B cell (primary cell): Measurements from ENCODE around the gene BHLHE23. TPM values are rescaled to one million over a fixed set of nuclear protein-coding genes. Genes with fewer than 3 reads are reported as not detected.

Source experiments
- ATAC-seq: fragments of 200-7000 bp; cut with Tn5 transposase; one replicate; pipeline ENCODE4 v1.10.0; 2021; ENCODE audit warnings: low read depth, mild to moderate bottlenecking, moderate number of reproducible peaks, moderate library complexity
- CTCF ChIA-PET: fragments of 350-600 bp; sonication (Branson Sonifier 250); formaldehyde crosslinking; loops from one replicate; lab custom pipeline; 2021; ENCODE audit warnings: antibody characterized with exemption, inconsistent platforms; lab: Charles Lee
- POLR2A ChIA-PET: fragments of 350-600 bp; sonication (Branson Sonifier 250); formaldehyde crosslinking; loops from one replicate; lab custom pipeline; 2021; ENCODE audit warnings: antibody characterized with exemption; lab: Charles Lee
- DNase-seq: peaks from one replicate; pipeline ENCODE4 v3.0.0; 2013
- H2AFZ ChIP-seq: 2 replicates; pipeline ENCODE4 v1.6.1; 2012; ENCODE audit warnings: mild to moderate bottlenecking, low read depth, low read length; ENCODE audit not compliant: insufficient read depth, poor library complexity, severe bottlenecking
- H3K27ac ChIP-seq, 2 donors: 1 replicate in 1 of 2; 2 replicates in 1 of 2; pipeline ENCODE4 v1.5.1; 2012 to 2013; ENCODE audit warnings: low read length in 2 of 2, mild to moderate bottlenecking in 2 of 2, moderate library complexity in 1 of 2
- H3K27me3 ChIP-seq, 4 experiments: fragments of 200-600 bp in 1 of 4; sonication (generic) in 1 of 4; replicated peaks in 1 of 4; 1 replicate in 2 of 4; 2 replicates in 2 of 4; pipeline versions ENCODE4 v1.6.1 to v1.7.0; 2013 to 2016; ENCODE audit warnings: low read length in 3 of 4, mild to moderate bottlenecking in 2 of 4, mixed read lengths in 1 of 4, moderate library complexity in 1 of 4; ENCODE audit not compliant: insufficient read depth in 4 of 4, control insufficient read depth in 3 of 4; ENCODE audit errors: control extremely low read depth in 1 of 4
- H3K36me3 ChIP-seq, 2 experiments: replicated peaks in 1 of 2; 1 replicate in 1 of 2; 2 replicates in 1 of 2; pipeline versions ENCODE4 v1.6.1 to v1.7.1; 2013; ENCODE audit warnings: low read length in 1 of 2; ENCODE audit not compliant: insufficient read depth in 2 of 2, control insufficient read depth in 1 of 2; ENCODE audit errors: control extremely low read depth in 1 of 2, extremely low read depth in 1 of 2
- H3K4me1 ChIP-seq, 2 donors: fragments of 200-600 bp in 1 of 2; sonication (generic) in 1 of 2; 1 replicate in 1 of 2; 2 replicates in 1 of 2; pipeline versions ENCODE4 v1.5.1 to v1.6.1; 2013 to 2017; ENCODE audit warnings: low read length in 2 of 2; ENCODE audit not compliant: control insufficient read depth in 2 of 2, insufficient read depth in 2 of 2
- H3K4me2 ChIP-seq: replicated peaks from 2 replicates; pipeline ENCODE3; 2012; ENCODE audit warnings: mild to moderate bottlenecking, low read depth, low read length; ENCODE audit not compliant: poor library complexity, severe bottlenecking
- H3K4me3 ChIP-seq, 5 experiments: fragments of 200-600 bp in 1 of 5; sonication (generic) in 1 of 5; 1 replicate in 3 of 5; 2 replicates in 2 of 5; pipeline versions ENCODE4 v1.5.1 to v1.7.0; 2011 to 2016; ENCODE audit warnings: low read length in 4 of 5, mild to moderate bottlenecking in 4 of 5, low read depth in 2 of 5, control low read depth in 1 of 5, moderate library complexity in 1 of 5; ENCODE audit not compliant: insufficient read depth in 1 of 5; ENCODE audit errors: control extremely low read depth in 1 of 5, extremely low read depth in 1 of 5
- H3K79me2 ChIP-seq: fragments of 200-600 bp; sonication (generic); one replicate; pipeline ENCODE4 v1.6.0; 2016; ENCODE audit warnings: low read length; ENCODE audit not compliant: control insufficient read depth, insufficient read depth
- H3K9ac ChIP-seq: fragments of 200-600 bp; sonication (generic); 2 replicates; pipeline ENCODE4 v1.6.1; 2017; ENCODE audit warnings: mild to moderate bottlenecking, low read length, moderate library complexity
- H3K9me3 ChIP-seq, 3 donors: one replicate each; pipeline versions ENCODE4 v1.6.1 to v1.7.1; 2013; ENCODE audit warnings: low read length in 2 of 3; ENCODE audit not compliant: control insufficient read depth in 2 of 3, insufficient read depth in 1 of 3; ENCODE audit errors: control extremely low read depth in 1 of 3
- H4K20me1 ChIP-seq: 2 replicates; pipeline ENCODE4 v1.6.0; 2012; ENCODE audit warnings: mild to moderate bottlenecking, low read length; ENCODE audit not compliant: insufficient read depth, control insufficient read depth, poor library complexity, severe bottlenecking
- H3K27ac Mint-ChIP-seq: one replicate; pipeline ENCODE4 v1.8.0; 2021; ENCODE audit warnings: mixed read lengths
- H3K27me3 Mint-ChIP-seq: one replicate; pipeline ENCODE4 v1.8.0; 2021; ENCODE audit warnings: mixed read lengths
- H3K4me1 Mint-ChIP-seq: one replicate; pipeline ENCODE4 v1.8.0; 2021; ENCODE audit warnings: mixed read lengths
- H3K4me3 Mint-ChIP-seq: one replicate; pipeline ENCODE4 v1.8.0; 2021; ENCODE audit warnings: mixed read lengths
- H3K9me3 Mint-ChIP-seq: one replicate; pipeline ENCODE4 v1.8.0; 2022; ENCODE audit warnings: mixed read lengths; ENCODE audit not compliant: insufficient read depth
- EZH2 ChIP-seq: IDR thresholded peaks from 2 replicates; pipeline ENCODE4 v1.6.1; 2012; ENCODE audit warnings: borderline replicate concordance, low read depth, mild to moderate bottlenecking, moderate library complexity, low read length; ENCODE audit not compliant: insufficient read depth, poor library complexity, severe bottlenecking
- WGBS: methylation state at CpG from one replicate; pipeline ENCODE4 v1.1.5; 2013; ENCODE audit warnings: missing lambda C conversion rate; ENCODE audit not compliant: insufficient coverage; 5-methylcytosine and 5-hydroxymethylcytosine counted together
- intact Hi-C: fragments of 100-400 bp; cut with micrococcal nuclease; formaldehyde crosslinking; loops from one replicate; pipeline ENCODE4 v1.10.0; 2022
- polyA plus RNA-seq: library from polyadenylated mRNA; depleted of rRNA; stranded (reverse); fragments of >200 nt; gene quantifications from 2 replicates; pipeline ENCODE4 v1.2.3, GENCODE V29; 2012
- total RNA-seq, 2 donors: library from RNA; stranded (reverse); fragments of 120-200 nt in 1 of 2; gene quantifications; 1 replicate in 1 of 2; 2 replicates in 1 of 2; pipeline versions ENCODE4 v1.2.3 to v1.2.4, GENCODE V29; 2013 to 2022
- TF ChIP-seq, protein P1 (sequence below): fragments of 200-600 bp; IDR thresholded peaks from one replicate; pipeline ENCODE4 v1.8.0; 2022; ENCODE audit warnings: antibody characterized with exemption, mild to moderate bottlenecking

BHLHE23 gene
- total and polyA plus RNA-seq, 2 donors (not counting 1 experiment from before 2014, with no cell fraction given) = not detected

DNA sequence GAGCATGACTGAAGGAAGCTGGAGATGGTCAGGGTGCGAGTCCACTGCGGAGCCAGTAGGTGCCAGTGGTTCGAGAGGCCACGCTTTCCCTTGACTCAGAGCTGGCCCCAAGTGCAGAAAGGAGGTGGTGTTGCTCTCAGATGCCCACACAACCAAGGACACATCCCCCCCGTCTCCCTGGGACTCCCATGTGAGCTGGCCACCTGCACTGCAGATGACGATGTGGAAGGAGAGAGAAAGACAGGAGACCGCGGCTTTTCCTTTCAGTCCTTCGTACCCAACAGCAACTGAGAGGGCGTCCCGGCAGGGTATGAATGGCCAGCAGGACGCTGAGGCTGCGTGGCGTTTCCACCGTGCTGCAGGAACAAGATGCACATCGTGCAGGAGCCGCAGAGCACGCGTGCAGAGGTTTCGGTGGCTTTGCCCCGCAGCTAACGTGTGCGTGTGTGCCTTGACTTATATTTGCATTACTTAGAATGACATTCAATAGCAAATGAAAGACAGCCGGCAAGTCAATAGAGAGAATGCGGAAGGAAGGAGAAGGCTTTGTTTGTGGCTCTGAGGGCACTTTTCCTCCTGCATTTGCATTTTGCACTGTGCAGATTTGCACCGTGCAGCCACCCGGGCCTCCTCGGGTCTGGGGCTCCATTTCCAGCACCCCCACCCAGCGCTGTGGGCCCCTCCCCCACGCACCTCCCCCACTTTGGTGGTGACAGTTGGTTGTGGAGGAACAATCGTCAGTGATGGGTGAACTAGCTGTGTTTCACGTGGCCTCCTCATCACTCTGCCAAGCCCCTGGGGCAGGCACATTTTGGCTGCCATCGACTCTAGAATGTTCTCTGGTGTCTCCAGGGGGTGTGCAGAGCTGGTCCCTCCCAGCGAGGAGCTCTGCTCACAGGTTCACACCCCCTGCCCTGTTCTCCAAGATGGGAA lies 26.4 kb upstream of the BHLHE23 start:
- DNase-seq = peak; percentile 62
- H4K20me1 ChIP-seq = no peaks in the 10 kb centered on the region
- ChIA-PET POLR2A (no interaction called here), CTCF (no interaction called here)
- peak overlapping the region; percentile 72 for H2AFZ ChIP-seq
- peak overlapping the region in 4 of 5 experiments; percentile 6 to 54 (median 35) for H3K4me3 ChIP-seq
- Mint-ChIP-seq H3K27ac (peak overlapping the region; percentile 41), H3K9me3 (no peaks in the 10 kb centered on the region), H3K27me3 (peaks cover 29% of the 10 kb centered on the region), H3K4me1 (peaks cover 17% of the 10 kb centered on the region), H3K4me3 (peak overlapping the region; percentile 89)
- H3K9me3 ChIP-seq = peaks cover 0 to 26% (median 0%) of the 10 kb centered on the region in 3 donors
- H3K79me2 ChIP-seq = no peaks in the 10 kb centered on the region
- peaks cover 13 to 18% of the 10 kb centered on the region in 2 donors for H3K4me1 ChIP-seq
- 19% methylated on average over 18 of the region's 34 CpGs for WGBS
- no peak overlapping the region for H3K27ac ChIP-seq
- ATAC-seq = peak; percentile 64
- peak overlapping the region; percentile 80 for H3K4me2 ChIP-seq
- H3K27me3 ChIP-seq = peaks cover 0 to 41% (median 2%) of the 10 kb centered on the region in 4 experiments
- H3K36me3 ChIP-seq = no peaks in the 10 kb centered on the region
- peak overlapping the region; percentile 51 for H3K9ac ChIP-seq
- TF ChIP-seq EZH2 = no peak
- TF ChIP-seq, protein P1, sequence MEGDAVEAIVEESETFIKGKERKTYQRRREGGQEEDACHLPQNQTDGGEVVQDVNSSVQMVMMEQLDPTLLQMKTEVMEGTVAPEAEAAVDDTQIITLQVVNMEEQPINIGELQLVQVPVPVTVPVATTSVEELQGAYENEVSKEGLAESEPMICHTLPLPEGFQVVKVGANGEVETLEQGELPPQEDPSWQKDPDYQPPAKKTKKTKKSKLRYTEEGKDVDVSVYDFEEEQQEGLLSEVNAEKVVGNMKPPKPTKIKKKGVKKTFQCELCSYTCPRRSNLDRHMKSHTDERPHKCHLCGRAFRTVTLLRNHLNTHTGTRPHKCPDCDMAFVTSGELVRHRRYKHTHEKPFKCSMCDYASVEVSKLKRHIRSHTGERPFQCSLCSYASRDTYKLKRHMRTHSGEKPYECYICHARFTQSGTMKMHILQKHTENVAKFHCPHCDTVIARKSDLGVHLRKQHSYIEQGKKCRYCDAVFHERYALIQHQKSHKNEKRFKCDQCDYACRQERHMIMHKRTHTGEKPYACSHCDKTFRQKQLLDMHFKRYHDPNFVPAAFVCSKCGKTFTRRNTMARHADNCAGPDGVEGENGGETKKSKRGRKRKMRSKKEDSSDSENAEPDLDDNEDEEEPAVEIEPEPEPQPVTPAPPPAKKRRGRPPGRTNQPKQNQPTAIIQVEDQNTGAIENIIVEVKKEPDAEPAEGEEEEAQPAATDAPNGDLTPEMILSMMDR = no peak
- intact Hi-C loops = no loop called here
